HepG2 (cell line): Measurements from ENCODE around the gene ACAP3. TPM values are rescaled to one million over a fixed set of nuclear protein-coding genes. Genes with fewer than 3 reads are reported as not detected.
A peak's percentile ranks its signal among the peaks of the same experiment; 100 is the strongest.

Experiments
- BCL6 ChIP-seq: IDR thresholded peaks from 2 replicates; pipeline ENCODE4 v1.6.1; 2016; ENCODE audit warnings: missing genetic modification reagents, missing compliant biosample characterization
- EHMT2 ChIP-seq: fragments of 200-600 bp; sonication (generic); IDR thresholded peaks from 2 replicates; pipeline ENCODE4 v1.7.0; 2017; ENCODE audit warnings: antibody characterized with exemption, low read depth, low read length, borderline replicate concordance
- ESRRA ChIP-seq: sonication (generic); formaldehyde crosslinking; IDR thresholded peaks from 2 replicates; pipeline ENCODE4 v1.5.1; 2020; ENCODE audit warnings: mild to moderate bottlenecking, low read depth, missing genetic modification reagents
- GATAD2A ChIP-seq: IDR thresholded peaks from 2 replicates; pipeline ENCODE4 v1.6.1; 2016
- HOXA3 ChIP-seq: sonication (generic); formaldehyde crosslinking; IDR thresholded peaks from 2 replicates; pipeline ENCODE4 v1.5.0; 2020; ENCODE audit warnings: missing genetic modification reagents
- MBD4 ChIP-seq: IDR thresholded peaks from 2 replicates; pipeline ENCODE4 v1.6.1; 2012; ENCODE audit warnings: low read length, inconsistent platforms, borderline replicate concordance
- NFATC3 ChIP-seq: sonication (generic); formaldehyde crosslinking; IDR thresholded peaks from 2 replicates; pipeline ENCODE4 v1.5.1; 2020; ENCODE audit warnings: mild to moderate bottlenecking, missing genetic modification reagents
- NFYC ChIP-seq: IDR thresholded peaks from 2 replicates; pipeline ENCODE4 v1.6.1; 2016; ENCODE audit warnings: missing genetic modification reagents, missing compliant biosample characterization
- NR2C2 ChIP-seq: sonication (generic); formaldehyde crosslinking; IDR thresholded peaks from 2 replicates; pipeline ENCODE4 v1.4.0; 2020; ENCODE audit warnings: missing genetic modification reagents, mild to moderate bottlenecking, moderate library complexity, borderline replicate concordance
- PHB2 ChIP-seq: fragments of 450-650 bp; IDR thresholded peaks from 2 replicates; pipeline ENCODE4 v1.6.1; 2018; ENCODE audit not compliant: partially characterized antibody
- RBFOX2 ChIP-seq: fragments of 200-400 bp; formaldehyde crosslinking; IDR thresholded peaks from 2 replicates; pipeline ENCODE4 v1.6.1; 2017; ENCODE audit warnings: low read depth, mild to moderate bottlenecking, low read length
- SUZ12 ChIP-seq: fragments of 150-350 bp; IDR thresholded peaks from 2 replicates; pipeline ENCODE4 v1.6.1; 2014; ENCODE audit warnings: low read depth, low read length
- TOE1 ChIP-seq: sonication (generic); formaldehyde crosslinking; IDR thresholded peaks from 2 replicates; pipeline ENCODE4 v1.4.0; 2020; ENCODE audit warnings: mild to moderate bottlenecking, missing genetic modification reagents
- TP53 ChIP-seq: sonication (generic); formaldehyde crosslinking; conservative IDR thresholded peaks from 2 replicates; pipeline ENCODE4 v1.4.0; 2020; ENCODE audit warnings: missing genetic modification reagents
- TRIM24 ChIP-seq: sonication (generic); formaldehyde crosslinking; IDR thresholded peaks from 2 replicates; pipeline ENCODE4 v1.8.0; 2022; ENCODE audit warnings: mild to moderate bottlenecking, missing genetic modification reagents
- ZBTB21 ChIP-seq: sonication (generic); formaldehyde crosslinking; IDR thresholded peaks from 2 replicates; pipeline ENCODE4 v1.4.0; 2020; ENCODE audit warnings: missing genetic modification reagents
- ZNF552 ChIP-seq: sonication (generic); formaldehyde crosslinking; IDR thresholded peaks from 2 replicates; pipeline ENCODE4 v1.9.0; 2022; ENCODE audit warnings: missing genetic modification reagents, mild to moderate bottlenecking, borderline replicate concordance
- ZNF660 ChIP-seq: sonication (generic); formaldehyde crosslinking; IDR thresholded peaks from 2 replicates; pipeline ENCODE4 v1.5.1; 2020; ENCODE audit warnings: mild to moderate bottlenecking, low read depth, missing genetic modification reagents, borderline replicate concordance
- polyA plus RNA-seq, 8 experiments: library from polyadenylated mRNA; depleted of rRNA in 3 of 8; stranded (reverse) in 7 of 8; unstranded in 1 of 8; fragments of >200 nt; fragmentation: Illumina TruSeq in 4 of 8; extraction: Trizol in 4 of 8; gene quantifications; 2 replicates each; pipeline versions ENCODE4 v1.2.1 to v1.2.3, GENCODE V29; 2011 to 2016; ENCODE audit warnings: low read depth in 4 of 8, missing spikeins in 1 of 8, mixed read lengths in 1 of 8; ENCODE audit not compliant: insufficient read depth in 1 of 8
- total RNA-seq, 5 experiments: library from RNA; depleted of rRNA; stranded (reverse); fragments of >200 nt; fragmentation: Illumina TruSeq; extraction: Trizol; gene quantifications; 2 replicates each; pipeline ENCODE4 v1.2.3, GENCODE V29; 2016; ENCODE audit warnings: low read depth in 1 of 5
- TF ChIP-seq, protein P1 (sequence below): IDR thresholded peaks from 2 replicates; pipeline ENCODE4 v1.6.1; 2012; ENCODE audit warnings: low read length, improper control_type of control experiment
- TF ChIP-seq, protein P2 (sequence below): sonication (generic); formaldehyde crosslinking; IDR thresholded peaks from 2 replicates; pipeline ENCODE4 v1.4.0; 2020; ENCODE audit warnings: missing genetic modification reagents, borderline replicate concordance
- TF ChIP-seq, protein P3 (sequence below): sonication (generic); formaldehyde crosslinking; IDR thresholded peaks from 2 replicates; pipeline ENCODE4 v1.4.0; 2020; ENCODE audit warnings: missing genetic modification reagents
- TF ChIP-seq, protein P4 (sequence below): sonication (generic); formaldehyde crosslinking; IDR thresholded peaks from 2 replicates; pipeline ENCODE4 v1.5.0; 2020; ENCODE audit warnings: mild to moderate bottlenecking, missing genetic modification reagents

The ACAP3 gene
- total and polyA plus RNA-seq, 2 of the 13 experiments (the other 11 are each of a cell fraction or from before 2014, with no cell fraction given) = 29.4 to 50.8 TPM

DNA sequence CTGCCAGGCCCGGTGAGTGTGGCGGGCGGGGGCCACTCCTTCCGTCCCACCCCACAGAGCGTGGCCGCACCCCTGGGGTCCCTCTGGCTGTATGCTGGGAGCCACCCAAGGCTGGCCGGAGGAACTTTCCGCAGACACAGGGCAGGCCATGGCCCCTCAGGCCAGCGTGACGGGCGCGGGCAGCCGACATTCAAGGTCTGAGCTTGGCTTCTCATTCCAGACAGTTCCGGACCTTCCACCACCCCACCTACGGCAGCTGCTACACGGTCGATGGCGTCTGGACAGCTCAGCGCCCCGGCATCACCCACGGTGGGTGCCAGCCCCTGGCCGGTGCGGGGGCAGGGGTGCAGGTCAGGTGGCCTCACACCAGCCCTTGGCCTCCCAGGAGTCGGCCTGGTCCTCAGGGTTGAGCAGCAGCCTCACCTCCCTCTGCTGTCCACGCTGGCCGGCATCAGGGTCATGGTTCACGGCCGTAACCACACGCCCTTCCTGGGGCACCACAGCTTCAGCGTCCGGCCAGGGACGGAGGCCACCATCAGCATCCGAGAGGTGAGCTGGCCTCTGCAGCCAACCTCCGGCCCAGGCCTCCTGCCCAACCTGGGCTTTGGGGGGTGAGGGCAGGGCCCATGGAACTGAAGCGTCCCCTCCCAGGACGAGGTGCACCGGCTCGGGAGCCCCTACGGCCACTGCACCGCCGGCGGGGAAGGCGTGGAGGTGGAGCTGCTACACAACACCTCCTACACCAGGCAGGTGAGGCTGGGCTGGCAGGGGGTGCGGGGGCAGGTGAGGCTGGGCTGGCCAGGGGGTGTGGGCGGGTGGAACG is 20.2 kb downstream of the ACAP3 start (continued):
- TF ChIP-seq, protein P1, sequence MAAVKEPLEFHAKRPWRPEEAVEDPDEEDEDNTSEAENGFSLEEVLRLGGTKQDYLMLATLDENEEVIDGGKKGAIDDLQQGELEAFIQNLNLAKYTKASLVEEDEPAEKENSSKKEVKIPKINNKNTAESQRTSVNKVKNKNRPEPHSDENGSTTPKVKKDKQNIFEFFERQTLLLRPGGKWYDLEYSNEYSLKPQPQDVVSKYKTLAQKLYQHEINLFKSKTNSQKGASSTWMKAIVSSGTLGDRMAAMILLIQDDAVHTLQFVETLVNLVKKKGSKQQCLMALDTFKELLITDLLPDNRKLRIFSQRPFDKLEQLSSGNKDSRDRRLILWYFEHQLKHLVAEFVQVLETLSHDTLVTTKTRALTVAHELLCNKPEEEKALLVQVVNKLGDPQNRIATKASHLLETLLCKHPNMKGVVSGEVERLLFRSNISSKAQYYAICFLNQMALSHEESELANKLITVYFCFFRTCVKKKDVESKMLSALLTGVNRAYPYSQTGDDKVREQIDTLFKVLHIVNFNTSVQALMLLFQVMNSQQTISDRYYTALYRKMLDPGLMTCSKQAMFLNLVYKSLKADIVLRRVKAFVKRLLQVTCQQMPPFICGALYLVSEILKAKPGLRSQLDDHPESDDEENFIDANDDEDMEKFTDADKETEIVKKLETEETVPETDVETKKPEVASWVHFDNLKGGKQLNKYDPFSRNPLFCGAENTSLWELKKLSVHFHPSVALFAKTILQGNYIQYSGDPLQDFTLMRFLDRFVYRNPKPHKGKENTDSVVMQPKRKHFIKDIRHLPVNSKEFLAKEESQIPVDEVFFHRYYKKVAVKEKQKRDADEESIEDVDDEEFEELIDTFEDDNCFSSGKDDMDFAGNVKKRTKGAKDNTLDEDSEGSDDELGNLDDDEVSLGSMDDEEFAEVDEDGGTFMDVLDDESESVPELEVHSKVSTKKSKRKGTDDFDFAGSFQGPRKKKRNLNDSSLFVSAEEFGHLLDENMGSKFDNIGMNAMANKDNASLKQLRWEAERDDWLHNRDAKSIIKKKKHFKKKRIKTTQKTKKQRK = no peak
- TF ChIP-seq PHB2 (no peak), GATAD2A (CRISPR knock-in tag) (peak; percentile 47; the same call in 1 of the 2 replicates), SUZ12 (no peak), ZNF552 (CRISPR knock-in tag) (no peak), TOE1 (CRISPR knock-in tag) (no peak), TRIM24 (CRISPR knock-in tag) (no peak), HOXA3 (CRISPR knock-in tag) (peak; percentile 89), BCL6 (0 out of 2 replicates have a peak, but pooled peaks have one; percentile 20), ZBTB21 (CRISPR knock-in tag) (no peak), ESRRA (CRISPR knock-in tag) (peak; percentile 67; the same call in 1 of the 2 replicates), EHMT2 (no peak), RBFOX2 (no peak), NFYC (CRISPR knock-in tag) (no peak), NFATC3 (no peak), NR2C2 (CRISPR knock-in tag) (peak; percentile 96), ZNF660 (no peak), TP53 (CRISPR knock-in tag) (no peak), MBD4 (no peak)
- TF ChIP-seq, protein P2, sequence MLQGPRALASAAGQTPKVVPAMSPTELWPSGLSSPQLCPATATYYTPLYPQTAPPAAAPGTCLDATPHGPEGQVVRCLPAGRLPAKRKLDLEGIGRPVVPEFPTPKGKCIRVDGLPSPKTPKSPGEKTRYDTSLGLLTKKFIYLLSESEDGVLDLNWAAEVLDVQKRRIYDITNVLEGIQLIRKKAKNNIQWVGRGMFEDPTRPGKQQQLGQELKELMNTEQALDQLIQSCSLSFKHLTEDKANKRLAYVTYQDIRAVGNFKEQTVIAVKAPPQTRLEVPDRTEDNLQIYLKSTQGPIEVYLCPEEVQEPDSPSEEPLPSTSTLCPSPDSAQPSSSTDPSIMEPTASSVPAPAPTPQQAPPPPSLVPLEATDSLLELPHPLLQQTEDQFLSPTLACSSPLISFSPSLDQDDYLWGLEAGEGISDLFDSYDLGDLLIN = no peak
- TF ChIP-seq, protein P3, sequence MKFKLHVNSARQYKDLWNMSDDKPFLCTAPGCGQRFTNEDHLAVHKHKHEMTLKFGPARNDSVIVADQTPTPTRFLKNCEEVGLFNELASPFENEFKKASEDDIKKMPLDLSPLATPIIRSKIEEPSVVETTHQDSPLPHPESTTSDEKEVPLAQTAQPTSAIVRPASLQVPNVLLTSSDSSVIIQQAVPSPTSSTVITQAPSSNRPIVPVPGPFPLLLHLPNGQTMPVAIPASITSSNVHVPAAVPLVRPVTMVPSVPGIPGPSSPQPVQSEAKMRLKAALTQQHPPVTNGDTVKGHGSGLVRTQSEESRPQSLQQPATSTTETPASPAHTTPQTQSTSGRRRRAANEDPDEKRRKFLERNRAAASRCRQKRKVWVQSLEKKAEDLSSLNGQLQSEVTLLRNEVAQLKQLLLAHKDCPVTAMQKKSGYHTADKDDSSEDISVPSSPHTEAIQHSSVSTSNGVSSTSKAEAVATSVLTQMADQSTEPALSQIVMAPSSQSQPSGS (CRISPR knock-in tag) = peak; percentile 47; the same call in 1 of the 2 replicates
- TF ChIP-seq, protein P4, sequence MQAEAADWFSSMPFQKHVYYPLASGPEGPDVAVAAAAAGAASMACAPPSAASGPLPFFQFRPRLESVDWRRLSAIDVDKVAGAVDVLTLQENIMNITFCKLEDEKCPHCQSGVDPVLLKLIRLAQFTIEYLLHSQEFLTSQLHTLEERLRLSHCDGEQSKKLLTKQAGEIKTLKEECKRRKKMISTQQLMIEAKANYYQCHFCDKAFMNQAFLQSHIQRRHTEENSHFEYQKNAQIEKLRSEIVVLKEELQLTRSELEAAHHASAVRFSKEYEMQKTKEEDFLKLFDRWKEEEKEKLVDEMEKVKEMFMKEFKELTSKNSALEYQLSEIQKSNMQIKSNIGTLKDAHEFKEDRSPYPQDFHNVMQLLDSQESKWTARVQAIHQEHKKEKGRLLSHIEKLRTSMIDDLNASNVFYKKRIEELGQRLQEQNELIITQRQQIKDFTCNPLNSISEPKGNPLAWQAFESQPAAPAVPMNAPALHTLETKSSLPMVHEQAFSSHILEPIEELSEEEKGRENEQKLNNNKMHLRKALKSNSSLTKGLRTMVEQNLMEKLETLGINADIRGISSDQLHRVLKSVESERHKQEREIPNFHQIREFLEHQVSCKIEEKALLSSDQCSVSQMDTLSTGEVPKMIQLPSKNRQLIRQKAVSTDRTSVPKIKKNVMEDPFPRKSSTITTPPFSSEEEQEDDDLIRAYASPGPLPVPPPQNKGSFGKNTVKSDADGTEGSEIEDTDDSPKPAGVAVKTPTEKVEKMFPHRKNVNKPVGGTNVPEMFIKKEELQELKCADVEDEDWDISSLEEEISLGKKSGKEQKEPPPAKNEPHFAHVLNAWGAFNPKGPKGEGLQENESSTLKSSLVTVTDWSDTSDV (CRISPR knock-in tag) = no peak
